HEK293 (cell line): Measurements from ENCODE around the gene ECPAS.

Experiments
- CTCF ChIP-seq: fragments of 450-650 bp; formaldehyde crosslinking; IDR thresholded peaks from 2 replicates; pipeline ENCODE4 v1.5.1; 2016; ENCODE audit warnings: missing biosample characterization, missing genetic modification characterization
- ELK4 ChIP-seq: IDR thresholded peaks from 2 replicates; pipeline ENCODE4 v1.6.1; 2011; ENCODE audit warnings: mild to moderate bottlenecking, low read depth, low read length, borderline replicate concordance
- PRDM10 ChIP-seq: fragments of 450-650 bp; formaldehyde crosslinking; IDR thresholded peaks from 2 replicates; pipeline ENCODE4 v1.5.1; 2016; ENCODE audit warnings: missing biosample characterization, missing genetic modification characterization
- PRDM6 ChIP-seq: fragments of 450-650 bp; formaldehyde crosslinking; IDR thresholded peaks from 2 replicates; pipeline ENCODE4 v1.5.1; 2017; ENCODE audit warnings: missing biosample characterization, missing genetic modification characterization
- REST ChIP-seq: fragments of 450-650 bp; formaldehyde crosslinking; IDR thresholded peaks from 2 replicates; pipeline ENCODE4 v1.5.1; 2016; ENCODE audit warnings: missing biosample characterization, missing genetic modification characterization
- TCF7L2 ChIP-seq: IDR thresholded peaks from 2 replicates; pipeline ENCODE4 v1.6.1; 2011; ENCODE audit warnings: low read depth, mild to moderate bottlenecking, inconsistent platforms, low read length, moderate library complexity, borderline replicate concordance
- ZBTB44 ChIP-seq: fragments of 450-650 bp; IDR thresholded peaks from 2 replicates; pipeline ENCODE4 v1.5.1; 2018; ENCODE audit warnings: missing biosample characterization, mild to moderate bottlenecking, missing genetic modification characterization
- ZNF174 ChIP-seq: fragments of 450-650 bp; formaldehyde crosslinking; IDR thresholded peaks from 2 replicates; pipeline ENCODE4 v1.5.0; 2017; ENCODE audit warnings: missing biosample characterization, mild to moderate bottlenecking, missing genetic modification characterization
- ZNF184 ChIP-seq: fragments of 450-650 bp; IDR thresholded peaks from 2 replicates; pipeline ENCODE4 v1.5.1; 2018; ENCODE audit warnings: missing biosample characterization, mild to moderate bottlenecking, missing genetic modification characterization
- ZNF302 ChIP-seq: fragments of 450-650 bp; formaldehyde crosslinking; IDR thresholded peaks from 2 replicates; pipeline ENCODE4 v1.5.1; 2016; ENCODE audit warnings: missing biosample characterization, missing genetic modification characterization, low read depth
- ZNF394 ChIP-seq: fragments of 450-650 bp; formaldehyde crosslinking; IDR thresholded peaks from 2 replicates; pipeline ENCODE4 v1.5.1; 2016; ENCODE audit warnings: missing biosample characterization, missing genetic modification characterization, mild to moderate bottlenecking, moderate library complexity, borderline replicate concordance
- ZNF623 ChIP-seq: fragments of 450-650 bp; formaldehyde crosslinking; IDR thresholded peaks from 2 replicates; pipeline ENCODE4 v1.5.1; 2016; ENCODE audit warnings: missing biosample characterization, missing genetic modification characterization
- ZNF704 ChIP-seq: fragments of 450-650 bp; formaldehyde crosslinking; IDR thresholded peaks from 2 replicates; pipeline ENCODE4 v1.5.1; 2016; ENCODE audit warnings: missing biosample characterization, missing genetic modification characterization

GRCh38 chr9:111427186-111427585 lies 57.0 kb downstream of the ECPAS start:
- TF ChIP-seq CTCF, result no peak
- TF ChIP-seq ZNF394 (tag by site-specific recombination), result no peak
- no peak for TF ChIP-seq PRDM6
- TF ChIP-seq ZNF174 (tag by site-specific recombination), result no peak
- no peak for TF ChIP-seq ZNF623 (tag by site-specific recombination)
- TF ChIP-seq ZNF302 (tag by site-specific recombination), result no peak
- no peak for TF ChIP-seq TCF7L2
- no peak for TF ChIP-seq ZNF704 (tag by site-specific recombination)
- no peak for TF ChIP-seq REST (tag by site-specific recombination)
- no peak for TF ChIP-seq ZNF184 (tag by site-specific recombination)
- no peak for TF ChIP-seq ZBTB44 (tag by site-specific recombination)
- no peak for TF ChIP-seq ELK4
- TF ChIP-seq PRDM10 (tag by site-specific recombination), result no peak
